HG02571 (cell line): ENCODE data around the gene TGM4.
"Not testable (repeated sequence)": the region's sequence is repeated elsewhere in the genome, so short reads cannot be mapped to it uniquely, and the experiment has no call there.

ENCODE experiments used
- ATAC-seq: cut with Tn5 transposase; IDR thresholded peaks from one replicate; pipeline ENCODE4 v1.9.1; 2021; ENCODE audit warnings: mild to moderate bottlenecking, moderate library complexity; ENCODE audit not compliant: unreplicated experiment

Gene TGM4

GRCh38 chr3:44874308-44874707, at the start of gene TGM4:
Gene TGM4, plus strand, starts transcription at chr3:44874608. Its CDS starts 71 bp downstream, at chr3:44874679.
- no peak for ATAC-seq

GRCh38 chr3:44825264-44825925, 49.0 kb upstream of the TGM4 start:
- ATAC-seq, result no peak

DNA sequence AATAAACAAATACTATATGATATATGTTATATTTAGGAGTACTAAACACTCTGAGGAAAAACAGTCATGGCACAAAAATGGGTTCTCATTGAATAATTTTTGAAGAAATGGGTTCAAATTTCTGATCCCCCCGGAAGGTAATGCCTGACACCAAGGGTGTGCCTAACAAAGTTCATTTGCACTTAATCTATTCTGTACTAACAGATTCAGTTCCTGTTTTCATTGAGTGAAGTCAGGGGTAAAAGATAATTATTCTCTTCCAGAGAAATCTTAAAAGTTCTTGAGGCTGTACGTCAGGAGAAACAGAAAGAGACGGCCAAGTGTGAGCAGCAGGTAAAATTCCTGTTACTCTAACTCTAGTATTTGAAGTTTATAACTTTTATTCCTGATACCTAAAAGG, 47.2 kb upstream of the TGM4 start:
- no peak for ATAC-seq

- no peak for ATAC-seq
These were observed 43.2 kb upstream of the TGM4 start for GRCh38 chr3:44831232-44831631.

- ATAC-seq, result no peak
These were observed 42.4 kb upstream of the TGM4 start for GRCh38 chr3:44832032-44832431.

GRCh38 chr3:44832965-44833364, 41.4 kb upstream of the TGM4 start:
- ATAC-seq, result no peak

- no peak for ATAC-seq
These were observed 41.0 kb upstream of the TGM4 start for GRCh38 chr3:44833394-44833793.

DNA sequence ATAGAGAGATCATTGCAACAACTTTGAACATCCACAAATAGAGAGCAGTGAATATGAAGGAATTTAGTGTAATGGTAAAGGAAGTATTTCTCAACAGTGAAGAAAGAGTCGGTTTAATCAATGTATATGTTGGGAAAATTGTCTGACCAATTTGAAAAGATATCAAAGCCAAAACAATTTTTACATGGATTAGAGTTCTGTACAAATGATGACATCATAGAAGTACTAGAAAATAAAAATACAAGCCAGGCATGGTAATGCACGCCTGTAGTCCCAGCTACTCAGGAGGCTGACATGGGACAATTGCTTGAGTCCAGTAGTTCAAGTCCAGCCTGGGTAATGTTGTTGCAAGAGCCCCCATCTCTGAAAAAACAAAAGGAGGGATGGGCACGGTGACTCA, 38.7 kb upstream of the TGM4 start:
- no peak for ATAC-seq

DNA sequence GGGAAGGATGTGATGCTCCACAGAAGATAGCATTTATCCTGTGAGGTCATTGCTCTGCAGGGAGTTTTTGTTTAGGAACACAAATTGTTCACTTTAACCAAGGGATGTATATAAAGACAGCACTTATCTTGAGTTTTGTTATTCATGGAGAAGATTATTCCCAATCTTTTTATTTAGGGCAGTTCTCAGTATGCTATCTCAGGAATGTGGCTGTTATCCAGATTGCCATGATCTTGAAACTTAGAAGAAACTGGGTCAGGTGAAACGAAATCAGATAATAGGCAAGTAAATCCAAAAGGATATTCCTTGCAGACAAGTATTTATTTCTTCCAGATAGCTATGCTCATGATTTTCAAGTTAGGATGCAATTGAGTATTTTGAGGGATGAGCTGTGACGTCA, 32.0 kb upstream of the TGM4 start:
- ATAC-seq, result no peak

DNA sequence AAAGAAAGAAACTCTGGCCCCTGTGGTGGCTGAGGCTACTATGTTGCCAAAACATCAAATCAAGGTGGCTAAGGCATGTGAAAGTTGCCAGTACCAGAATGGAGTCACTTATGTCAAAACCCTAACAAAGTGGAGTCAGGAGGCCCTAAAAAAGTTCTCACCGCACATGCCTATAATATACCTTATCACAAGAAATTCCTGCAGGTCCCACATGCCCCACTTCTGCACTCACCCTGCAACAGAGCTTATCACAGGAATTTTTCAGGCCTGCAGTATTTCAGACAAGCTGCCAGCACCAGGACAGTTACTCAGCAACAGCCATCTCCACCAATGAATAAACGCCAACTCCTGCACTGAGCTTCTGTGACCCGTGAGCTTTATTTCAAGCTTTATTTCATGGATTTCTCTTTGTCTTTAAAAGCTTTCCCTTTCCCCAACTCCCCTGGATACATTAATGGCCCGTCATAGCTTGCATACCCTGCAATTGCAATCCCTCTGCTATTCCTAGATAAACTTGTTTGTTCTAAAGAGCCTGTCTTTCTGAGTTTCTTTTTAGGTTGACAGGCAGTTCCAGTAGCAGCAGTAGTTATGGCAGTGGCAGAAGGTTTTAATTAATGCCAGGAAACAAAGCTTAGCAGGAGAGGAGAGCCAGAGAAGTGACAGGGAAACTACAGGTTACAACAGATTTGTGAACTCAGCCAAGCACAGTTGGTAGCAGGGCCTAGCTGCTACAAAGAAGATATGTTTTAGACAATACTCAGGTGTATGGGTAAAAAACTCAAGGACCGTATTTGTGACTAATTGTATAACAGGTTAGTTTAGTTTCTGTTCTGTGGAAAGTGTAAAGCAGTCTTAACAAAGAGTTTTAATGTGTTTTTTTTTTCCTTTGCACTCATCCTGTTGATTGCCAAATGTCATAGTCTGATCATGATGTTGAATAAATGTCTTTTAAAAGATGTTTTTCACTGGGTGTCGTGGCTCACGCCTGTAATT, 28.6 kb upstream of the TGM4 start:
- ATAC-seq, result no peak

DNA sequence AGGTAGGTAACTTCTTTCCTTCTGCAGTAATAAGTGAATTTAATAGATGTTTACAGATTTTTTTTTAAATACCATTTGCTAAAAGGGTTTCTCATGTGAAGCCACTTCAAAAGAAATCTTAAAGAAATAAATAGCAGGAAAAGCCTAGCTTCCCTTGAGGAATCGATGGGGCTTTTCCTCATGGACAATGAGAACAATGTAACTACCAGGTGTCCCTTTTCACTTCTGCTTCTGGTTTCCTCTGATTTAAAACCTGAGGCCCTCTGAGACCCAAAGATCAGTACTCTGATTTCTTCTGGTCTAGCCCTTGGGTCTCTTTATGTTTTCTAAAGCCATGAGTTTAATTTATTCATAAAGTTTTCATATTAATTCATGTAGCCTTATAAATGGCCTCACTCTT, 25.8 kb upstream of the TGM4 start:
- ATAC-seq, result no peak

- not testable (repeated sequence) for ATAC-seq
These were observed 17.7 kb upstream of the TGM4 start for GRCh38 chr3:44856663-44857062.

DNA sequence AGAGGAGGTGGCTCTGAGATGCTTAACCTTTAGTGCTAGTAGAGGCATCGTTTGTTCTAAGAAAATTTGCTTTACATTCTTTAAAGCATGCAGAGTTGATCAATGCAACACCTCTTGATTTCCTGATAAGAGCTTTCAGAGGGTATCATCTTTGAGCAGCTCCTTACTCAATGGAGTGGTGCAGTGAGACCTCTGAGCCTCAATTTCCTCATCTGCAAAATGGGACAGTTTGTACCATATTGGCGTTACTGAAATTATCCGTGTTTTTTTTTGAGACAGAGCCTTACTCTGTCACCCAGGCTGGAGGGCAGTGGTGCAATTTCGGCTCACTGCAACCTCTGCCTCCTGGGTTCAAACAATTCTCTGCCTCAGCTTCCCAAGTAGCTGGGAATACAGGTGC, 14.3 kb upstream of the TGM4 start:
- no peak for ATAC-seq

- ATAC-seq, result peak; percentile 94
These were observed 12.8 kb upstream of the TGM4 start, which contains the start of gene TMEM42 for GRCh38 chr3:44861412-44862225. Gene TMEM42, plus strand, starts transcription at chr3:44861912. Its CDS starts 13 bp downstream, at chr3:44861925.

DNA sequence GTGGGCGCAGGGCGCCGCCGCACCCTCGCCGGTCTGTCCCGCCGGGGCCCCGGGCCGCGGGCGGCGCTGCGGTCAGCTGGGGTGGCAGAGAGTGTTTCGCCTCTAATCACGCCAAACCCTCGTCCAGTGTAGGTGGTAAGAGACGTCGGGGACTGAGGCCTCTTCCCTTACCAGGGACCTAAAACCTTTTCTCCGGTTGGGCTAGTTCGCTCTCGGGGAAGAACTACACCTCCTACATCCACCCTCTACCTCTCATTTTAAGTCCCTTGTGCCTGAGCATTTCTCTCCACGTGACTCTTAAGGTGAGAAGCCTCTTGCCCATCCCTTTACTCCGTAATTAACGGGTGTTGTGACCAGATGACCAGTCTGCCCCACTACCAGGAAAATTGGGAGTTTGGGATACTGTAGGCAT, 12.2 kb upstream of the TGM4 start:
- peak; percentile 45 for ATAC-seq

DNA sequence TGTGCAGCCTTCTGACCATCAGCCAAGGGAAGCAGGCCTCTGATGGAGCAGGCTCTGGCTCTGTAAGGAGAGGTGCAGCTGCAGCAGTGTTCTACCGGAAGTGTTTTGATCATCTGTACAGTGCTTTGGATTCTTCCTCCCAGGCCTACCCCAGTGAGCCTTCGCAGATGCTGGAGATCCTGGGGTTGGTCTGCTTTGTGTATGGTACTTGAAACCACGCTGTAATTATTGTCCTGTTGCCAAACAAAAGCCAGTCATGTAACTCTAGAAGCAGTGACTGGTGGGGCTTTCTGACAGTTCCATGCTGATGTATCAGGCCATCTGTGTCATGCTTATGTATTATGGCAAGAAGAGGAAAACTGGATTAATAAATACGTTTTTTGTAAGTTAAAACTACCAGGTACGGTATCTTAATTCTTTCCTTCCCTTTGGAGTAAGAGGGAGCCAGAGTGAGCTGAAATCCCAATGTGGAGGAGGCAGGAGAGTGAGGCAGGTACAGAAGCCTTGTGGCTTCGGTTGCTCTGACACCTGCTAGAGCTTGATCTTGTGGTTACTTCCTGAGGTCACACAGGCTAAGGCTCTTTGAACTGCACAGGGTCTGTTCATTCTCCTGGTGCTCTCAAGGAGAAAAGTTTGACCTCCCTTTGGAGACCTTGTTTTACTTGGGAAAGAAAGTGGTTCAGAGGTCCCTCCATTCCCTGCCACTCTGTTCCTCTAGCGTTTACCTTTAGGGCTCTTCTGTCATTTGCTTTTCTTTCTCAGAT, 9.0 kb upstream of the TGM4 start:
- no peak for ATAC-seq

- no peak for ATAC-seq
These were observed 6.8 kb upstream of the TGM4 start for GRCh38 chr3:44867421-44868111.

GRCh38 chr3:44870375-44871061, 3.9 kb upstream of the TGM4 start:
- no peak for ATAC-seq

GRCh38 chr3:44875596-44875995, 1.2 kb downstream of the TGM4 start:
- no peak for ATAC-seq
